ENCODE results near the gene FGF18.

The FGF18 gene

GRCh38 chr5:171420431-171421241 lies 1.2 kb downstream of the FGF18 start:
- peak overlapping the region; percentile 79; the same call in 1 of the 2 replicates for H3K4me2 ChIP-seq (ENCODE audit: low read length)

GRCh38 chr5:171421331-171422262 lies 2.1 kb downstream of the FGF18 start:
- Histone ChIP-seq H3K27me3 (ENCODE audit: control insufficient read depth, low read length) (peaks cover 23% of the 10 kb centered on the region), H3K4me3 (ENCODE audit: low read length) (no peak overlapping the region), H4K20me1 (ENCODE audit: control insufficient read depth, insufficient read depth, low read depth, low read length) (no peaks in the 10 kb centered on the region), H3K4me1 (ENCODE audit: control insufficient read depth, low read length) (peaks cover 18% of the 10 kb centered on the region), H3K36me3 (ENCODE audit: control insufficient read depth, low read length) (no peaks in the 10 kb centered on the region), H3K27ac (ENCODE audit: low read depth, low read length) (no peak overlapping the region), H3K9me3 (ENCODE audit: control insufficient read depth, insufficient read depth, low read length) (no peaks in the 10 kb centered on the region), H3K4me2 (ENCODE audit: low read length) (no peak overlapping the region), H3F3A (ENCODE audit: control insufficient read depth, insufficient read depth) (peaks cover 16% of the 10 kb centered on the region), H3K9me2 (replicated peaks; ENCODE audit: control insufficient read depth, low read length) (no peaks in the 10 kb centered on the region), H3K79me2 (ENCODE audit: control insufficient read depth, low read length) (no peaks in the 10 kb centered on the region)
- TF ChIP-seq CTCF (IDR thresholded peaks at IDR 0.05; ENCODE audit: low read depth, low read length, poor library complexity, severe bottlenecking) (no peak), EZH2phosphoT487 (IDR thresholded peaks at IDR 0.05; ENCODE audit: borderline replicate concordance, low read length) (no peak)

More at GRCh38 chr5:171420431-171421241, 1.2 kb downstream of the FGF18 start:
- TF ChIP-seq EZH2phosphoT487 (IDR thresholded peaks at IDR 0.05; ENCODE audit: borderline replicate concordance, low read length) (0 out of 2 replicates have a peak, but pooled peaks have one; percentile 48), CTCF (IDR thresholded peaks at IDR 0.05; ENCODE audit: low read depth, low read length, poor library complexity, severe bottlenecking) (no peak)
- Histone ChIP-seq H3K9me2 (replicated peaks; ENCODE audit: control insufficient read depth, low read length) (no peaks in the 10 kb centered on the region), H3K36me3 (ENCODE audit: control insufficient read depth, low read length) (no peaks in the 10 kb centered on the region), H3K9me3 (ENCODE audit: control insufficient read depth, insufficient read depth, low read length) (no peaks in the 10 kb centered on the region), H3F3A (ENCODE audit: control insufficient read depth, insufficient read depth) (peaks cover 26% of the 10 kb centered on the region), H4K20me1 (ENCODE audit: control insufficient read depth, insufficient read depth, low read depth, low read length) (no peaks in the 10 kb centered on the region), H3K79me2 (ENCODE audit: control insufficient read depth, low read length) (no peaks in the 10 kb centered on the region), H3K27me3 (ENCODE audit: control insufficient read depth, low read length) (peaks cover 23% of the 10 kb centered on the region), H3K4me3 (ENCODE audit: low read length) (no peak overlapping the region), H3K27ac (ENCODE audit: low read depth, low read length) (no peak overlapping the region), H3K4me1 (ENCODE audit: control insufficient read depth, low read length) (peaks cover 18% of the 10 kb centered on the region)

GRCh38 chr5:171422495-171422894 lies 3.0 kb downstream of the FGF18 start:
- Histone ChIP-seq H3K4me1 (ENCODE audit: control insufficient read depth, low read length) (peaks cover 18% of the 10 kb centered on the region), H3K9me2 (replicated peaks; ENCODE audit: control insufficient read depth, low read length) (no peaks in the 10 kb centered on the region), H3K4me3 (ENCODE audit: low read length) (no peak overlapping the region), H3K4me2 (ENCODE audit: low read length) (no peak overlapping the region), H3F3A (ENCODE audit: control insufficient read depth, insufficient read depth) (peaks cover 7% of the 10 kb centered on the region), H3K79me2 (ENCODE audit: control insufficient read depth, low read length) (no peaks in the 10 kb centered on the region), H3K27me3 (ENCODE audit: control insufficient read depth, low read length) (peaks cover 23% of the 10 kb centered on the region), H3K27ac (ENCODE audit: low read depth, low read length) (no peak overlapping the region), H3K36me3 (ENCODE audit: control insufficient read depth, low read length) (no peaks in the 10 kb centered on the region), H4K20me1 (ENCODE audit: control insufficient read depth, insufficient read depth, low read depth, low read length) (no peaks in the 10 kb centered on the region), H3K9me3 (ENCODE audit: control insufficient read depth, insufficient read depth, low read length) (no peaks in the 10 kb centered on the region)
- no peak for TF ChIP-seq CTCF (IDR thresholded peaks at IDR 0.05; ENCODE audit: low read depth, low read length, poor library complexity, severe bottlenecking)
- TF ChIP-seq EZH2phosphoT487 (IDR thresholded peaks at IDR 0.05; ENCODE audit: borderline replicate concordance, low read length), result no peak
